Urothelium cell line (cell line): ENCODE results near the gene GTPBP6.
A peak's percentile ranks its signal among the peaks of the same experiment; 100 is the strongest.
"Not testable (repeated sequence)": the region's sequence is repeated elsewhere in the genome, so short reads cannot be mapped to it uniquely, and the experiment has no call there.

Experiments
- DNase-seq: peaks from one replicate; pipeline ENCODE4 v3.0.0; 2011; ENCODE audit warnings: low spot score, mixed read lengths
- FAIRE-seq: peaks from 2 replicates; lab custom pipeline; 2011; peaks lifted over from hg19 to GRCh38; lab: Jason Lieb, UNC

Gene GTPBP6

DNA sequence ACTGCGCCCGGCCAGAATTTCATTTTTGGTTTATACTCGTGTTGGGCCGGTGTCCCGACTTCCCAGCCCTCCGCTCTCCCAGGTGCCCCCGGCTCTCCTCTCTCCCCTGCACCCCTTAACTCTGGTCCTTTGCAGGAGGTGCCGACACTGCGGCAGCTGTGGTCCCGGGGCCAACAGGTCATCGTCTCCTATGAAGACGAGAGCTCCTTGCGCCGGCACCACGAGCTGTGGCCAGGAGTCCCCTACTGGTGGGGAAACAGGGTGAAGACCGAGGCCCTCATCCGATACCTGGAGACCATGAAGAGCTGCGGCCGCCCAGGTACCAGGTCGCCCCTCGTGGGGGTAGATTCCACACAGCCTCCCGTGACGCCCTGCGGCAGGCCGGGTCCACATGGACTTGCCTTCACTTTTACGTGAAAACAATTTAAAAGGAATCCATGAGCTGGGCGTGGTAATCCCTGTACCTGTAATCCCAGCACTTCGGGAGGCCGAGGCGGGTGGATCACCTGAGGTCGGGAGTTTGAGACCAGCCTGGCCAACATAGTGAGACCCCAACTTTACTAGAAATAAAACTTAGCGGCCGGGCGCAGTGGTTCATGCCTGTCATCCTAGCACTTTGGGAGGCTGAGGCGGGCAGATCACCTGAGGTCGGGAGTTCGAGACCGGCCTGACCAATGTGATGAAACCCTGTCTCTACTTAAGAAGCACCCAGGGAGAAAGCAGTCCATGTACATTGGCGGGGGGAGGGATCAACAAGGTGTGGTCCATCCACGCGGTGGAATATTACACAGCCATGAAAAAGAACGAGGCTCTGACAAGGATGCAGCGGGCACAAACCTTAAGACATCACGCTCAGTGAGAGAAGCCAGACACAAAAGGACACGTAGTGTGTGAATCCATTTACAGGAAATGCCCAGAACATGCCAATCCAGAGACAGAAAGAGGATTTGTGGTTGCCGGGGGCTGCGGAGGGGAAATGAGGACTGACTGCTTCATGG lies 25.4 kb downstream of the GTPBP6 start:
- DNase-seq (no peak), FAIRE-seq (no peak)

DNA sequence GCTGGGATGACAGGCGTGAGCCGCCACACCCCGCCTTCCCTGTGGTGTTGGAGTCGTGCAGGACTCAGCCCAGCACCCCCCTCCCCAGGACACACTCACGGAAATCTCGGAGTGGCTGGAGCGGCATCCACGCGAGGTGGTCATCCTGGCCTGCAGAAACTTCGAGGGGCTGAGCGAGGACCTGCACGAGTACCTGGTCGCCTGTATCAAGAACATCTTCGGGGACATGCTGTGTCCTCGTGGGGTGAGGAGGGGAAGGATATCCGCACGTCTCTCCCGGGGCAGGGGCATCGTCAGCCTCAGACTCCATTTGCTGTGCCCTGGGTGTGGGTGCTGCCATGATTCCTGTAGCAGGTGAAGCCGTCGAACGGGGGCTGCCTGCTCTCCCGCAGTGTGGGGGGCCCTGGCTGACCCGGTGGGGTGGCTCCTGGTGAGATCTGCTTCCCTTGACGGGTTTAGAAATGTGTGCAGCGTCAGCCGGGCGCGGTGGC lies 27.1 kb downstream of the GTPBP6 start:
- FAIRE-seq (no peak), DNase-seq (no peak)

DNA sequence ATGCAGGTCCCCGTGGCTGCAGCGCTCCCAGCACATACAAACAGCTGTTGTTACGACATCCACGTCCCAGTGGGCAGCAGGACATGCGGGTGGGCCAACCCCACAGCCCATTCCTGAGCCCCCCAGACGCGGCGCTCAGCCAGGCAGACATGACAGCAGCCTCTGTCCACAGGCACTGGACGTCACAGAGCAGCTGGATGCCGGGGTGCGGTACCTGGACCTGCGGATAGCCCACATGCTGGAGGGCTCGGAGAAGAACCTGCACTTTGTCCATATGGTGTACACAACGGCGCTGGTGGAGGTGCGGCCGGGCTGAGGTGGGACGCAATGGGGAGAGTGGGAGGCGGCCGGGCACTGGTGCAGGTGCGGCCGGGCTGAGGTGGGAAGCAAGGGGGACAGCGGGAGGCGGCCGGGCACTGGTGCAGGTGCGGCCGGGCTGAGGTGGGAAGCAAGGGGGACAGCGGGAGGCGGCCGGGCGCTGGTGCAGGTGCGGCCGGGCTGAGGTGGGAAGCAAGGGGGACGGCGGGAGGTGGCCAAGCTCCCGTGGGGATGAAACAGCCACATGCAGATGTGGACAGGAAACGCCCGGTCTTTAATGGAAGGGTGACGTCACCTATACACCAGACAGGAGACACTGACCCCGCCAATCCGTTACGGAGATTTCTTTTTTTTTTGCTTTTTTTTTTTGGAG lies 28.0 kb downstream of the GTPBP6 start:
- DNase-seq (no peak), FAIRE-seq (no peak)

DNA sequence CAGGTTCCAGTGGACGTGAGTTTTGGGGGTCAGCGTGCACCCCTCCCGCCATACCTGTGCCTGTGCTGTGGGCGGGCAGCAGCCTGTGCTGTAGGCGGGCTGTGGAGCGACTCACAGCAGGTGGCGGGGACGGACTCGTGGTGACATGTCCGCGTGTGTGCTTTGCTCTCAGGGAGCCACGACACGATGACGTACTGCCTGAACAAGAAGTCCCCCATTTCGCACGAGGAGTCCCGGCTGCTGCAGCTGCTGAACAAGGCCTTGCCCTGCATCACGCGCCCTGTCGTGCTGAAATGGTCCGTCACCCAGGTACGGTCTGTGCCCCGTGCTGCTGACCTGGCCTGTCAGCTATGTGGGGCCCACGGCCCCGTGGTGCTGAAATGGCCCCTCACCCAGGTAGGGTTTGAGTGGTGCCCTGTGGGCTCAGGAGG lies 30.0 kb downstream of the GTPBP6 start:
- FAIRE-seq (no peak), DNase-seq (no peak)

DNA sequence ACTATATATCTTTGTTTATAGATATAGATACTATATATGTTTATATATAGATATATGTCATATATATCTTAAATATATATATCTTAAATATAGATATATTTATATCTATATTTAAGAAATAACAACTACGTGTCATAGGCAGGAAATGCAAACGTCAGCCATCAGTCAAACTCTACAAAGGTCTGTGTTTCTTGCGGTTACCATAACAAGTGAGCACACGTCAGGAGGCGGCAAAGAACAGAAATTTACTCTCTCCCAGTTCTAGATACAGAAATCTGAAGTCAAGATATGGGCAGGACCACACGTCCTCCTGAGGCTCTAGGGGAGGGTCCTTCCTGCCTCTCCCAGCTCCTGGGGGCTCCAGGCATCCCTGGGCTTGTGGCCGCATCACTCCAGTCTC lies 30.9 kb downstream of the GTPBP6 start:
- FAIRE-seq = no peak
- no peak for DNase-seq

DNA sequence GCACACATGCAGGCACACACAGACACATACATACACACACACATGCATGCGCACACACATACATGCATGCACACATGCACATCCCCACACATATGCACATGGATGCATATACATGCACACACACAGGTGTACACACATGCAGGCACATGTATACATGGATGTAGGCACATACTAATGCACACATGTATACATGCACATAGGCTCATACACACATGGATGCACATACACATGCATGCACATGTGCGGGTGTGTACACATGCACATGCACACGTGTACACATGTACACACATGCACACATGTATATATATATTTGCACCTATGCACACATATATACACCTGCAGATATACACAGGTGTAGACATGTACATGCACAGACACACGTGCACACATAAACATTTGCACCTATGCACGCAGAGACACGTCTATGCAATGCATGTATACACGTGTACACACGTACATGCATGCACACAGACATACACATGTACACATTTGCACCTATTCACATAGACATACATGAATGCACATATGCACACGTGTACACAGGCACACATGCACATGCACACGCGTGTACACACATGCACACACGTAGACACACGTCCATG lies 33.4 kb downstream of the GTPBP6 start:
- DNase-seq = no peak

DNA sequence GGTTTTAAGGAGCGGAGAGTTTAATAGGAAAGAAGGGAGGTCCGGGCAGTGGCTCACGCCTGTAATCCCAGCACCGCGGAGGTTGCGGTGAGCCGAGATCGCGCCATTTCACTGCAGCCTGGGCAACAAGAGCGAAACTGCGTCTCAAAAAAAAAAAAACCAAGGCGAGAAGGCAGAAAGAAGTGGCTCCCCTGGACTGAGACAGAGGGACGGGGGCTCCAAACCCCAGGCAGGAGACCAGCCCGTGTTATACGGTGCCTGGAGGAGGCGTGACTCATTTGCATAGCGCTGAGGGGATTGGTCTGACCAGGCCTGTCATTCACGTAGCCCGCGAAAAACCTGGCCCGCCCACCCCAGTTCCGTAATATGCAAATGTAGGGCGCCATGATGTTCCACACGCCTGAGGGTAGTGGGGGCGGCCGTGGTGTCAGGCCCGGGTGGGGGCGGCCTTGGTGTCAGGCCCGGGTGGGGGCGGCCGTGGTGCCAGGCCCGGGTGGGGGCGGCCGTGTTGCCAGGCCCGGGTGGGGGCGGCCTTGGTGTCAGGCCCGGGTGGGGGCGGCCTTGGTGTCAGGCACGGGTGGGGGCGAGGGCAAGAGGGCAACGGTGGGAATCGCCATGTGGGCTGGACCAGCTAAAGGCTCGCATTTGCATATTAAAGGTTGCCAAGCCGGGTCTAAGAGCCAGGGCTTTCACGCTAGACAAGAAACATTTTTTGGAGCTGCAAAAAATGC lies 35.3 kb downstream of the GTPBP6 start:
- DNase-seq = peak; percentile 79
- FAIRE-seq = no peak

More for the DNA sequence above, 33.4 kb downstream of the GTPBP6 start:
- FAIRE-seq = no peak

DNA sequence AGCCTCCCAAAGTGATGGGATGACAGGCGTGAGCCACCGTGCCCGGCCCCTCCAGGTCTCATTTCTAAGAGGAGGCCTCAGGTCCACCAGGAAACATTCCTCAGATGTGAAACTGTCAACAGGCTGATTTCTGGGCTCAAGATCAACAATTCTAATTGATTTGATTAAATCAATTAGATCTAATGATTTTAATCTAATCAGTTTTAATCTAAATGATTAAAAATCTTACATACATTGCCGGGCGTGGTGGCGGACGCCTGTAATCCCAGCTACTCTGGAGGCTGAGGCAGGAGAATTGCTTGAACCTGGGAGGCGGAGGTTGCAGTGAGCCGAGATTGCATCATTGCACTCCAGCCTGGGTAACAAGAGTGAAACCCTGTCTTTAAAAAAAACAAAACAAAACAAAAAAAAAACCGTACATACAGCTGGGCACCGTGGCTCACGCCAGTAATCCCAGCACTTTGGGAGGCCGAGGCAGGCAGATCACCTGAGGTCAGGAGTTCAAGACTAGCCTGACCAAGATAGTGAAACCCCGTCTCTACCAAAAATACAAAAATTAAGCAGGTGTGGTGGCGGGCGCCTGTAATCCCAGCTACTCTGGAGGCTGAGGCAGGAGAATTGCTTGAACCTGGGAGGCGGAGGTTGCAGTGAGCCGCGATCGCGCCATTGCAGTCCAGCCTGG lies 36.5 kb downstream of the GTPBP6 start:
- FAIRE-seq = not testable (repeated sequence)

DNA sequence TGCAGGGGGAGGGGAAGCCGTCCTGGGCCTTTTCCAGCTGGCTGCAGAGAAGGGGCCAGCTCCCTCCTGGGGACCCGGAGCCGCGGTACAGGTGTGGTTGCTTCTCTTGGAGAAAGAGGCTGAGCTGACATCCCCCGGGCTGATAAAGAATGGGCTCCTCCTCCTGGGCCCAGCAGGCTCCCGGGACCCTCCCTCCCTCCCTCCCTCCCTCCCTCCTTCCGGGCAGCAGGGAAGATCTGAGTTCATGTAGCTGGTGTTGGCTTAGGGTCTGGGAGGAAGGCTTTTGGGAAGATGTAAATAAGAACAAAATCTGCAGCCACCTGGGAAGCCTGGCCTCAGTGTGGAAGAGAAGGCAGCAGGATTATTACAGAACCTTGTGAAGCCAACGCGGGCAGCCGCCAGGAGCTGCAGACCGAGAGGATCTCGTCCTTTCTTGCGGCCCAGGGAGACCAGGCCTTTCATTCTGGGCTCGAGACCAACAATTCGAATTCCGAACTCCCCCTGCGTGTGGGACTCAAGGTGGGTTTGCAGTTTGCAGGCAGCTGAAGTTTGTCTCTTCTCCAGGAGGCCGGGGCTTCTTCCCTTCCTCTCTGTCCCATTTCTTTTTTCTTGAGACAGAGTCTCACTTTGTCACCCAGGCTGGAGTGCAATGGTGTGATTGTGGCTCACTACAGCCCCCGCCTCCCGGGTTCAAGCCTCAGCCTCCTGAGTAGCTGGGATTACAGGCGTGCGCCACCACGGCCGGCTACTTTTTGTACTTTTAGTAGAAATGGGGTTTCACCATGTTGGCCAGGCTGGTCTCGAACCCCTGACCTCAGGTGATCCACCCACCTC lies 37.2 kb downstream of the GTPBP6 start, which contains the start of gene PLCXD1:
Gene PLCXD1 (plus strand): TSS at position 216 of the 834 bp plus-strand sequence. CDS start 2,807 bp downstream, outside the sequence.
- FAIRE-seq = no peak

More for the DNA sequence above, 36.5 kb downstream of the GTPBP6 start:
- DNase-seq = not testable (repeated sequence)

DNA sequence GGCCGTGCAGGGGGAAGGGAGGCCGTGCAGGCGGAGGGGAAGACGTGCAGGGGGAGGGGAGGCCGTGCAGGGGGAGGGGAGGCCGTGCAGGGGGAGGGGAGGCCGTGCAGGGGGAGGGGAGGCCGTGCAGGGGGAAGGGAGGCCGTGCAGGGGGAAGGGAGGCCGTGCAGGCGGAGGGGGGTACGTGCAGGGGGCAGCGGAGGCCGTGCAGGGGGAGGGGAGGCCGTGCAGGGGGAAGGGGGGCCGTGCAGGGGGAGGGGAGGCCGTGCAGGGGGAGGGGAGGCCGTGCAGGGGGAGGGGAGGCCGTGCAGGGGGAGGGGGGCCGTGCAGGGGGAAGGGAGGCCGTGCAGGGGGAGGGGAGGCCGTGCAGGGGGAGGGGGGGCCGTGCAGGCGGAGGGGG lies 37.9 kb downstream of the GTPBP6 start:
- DNase-seq, FAIRE-seq: not testable (repeated sequence)

More for the DNA sequence above, 37.2 kb downstream of the GTPBP6 start, which contains the start of gene PLCXD1:
- DNase-seq = peak; percentile 74

DNA sequence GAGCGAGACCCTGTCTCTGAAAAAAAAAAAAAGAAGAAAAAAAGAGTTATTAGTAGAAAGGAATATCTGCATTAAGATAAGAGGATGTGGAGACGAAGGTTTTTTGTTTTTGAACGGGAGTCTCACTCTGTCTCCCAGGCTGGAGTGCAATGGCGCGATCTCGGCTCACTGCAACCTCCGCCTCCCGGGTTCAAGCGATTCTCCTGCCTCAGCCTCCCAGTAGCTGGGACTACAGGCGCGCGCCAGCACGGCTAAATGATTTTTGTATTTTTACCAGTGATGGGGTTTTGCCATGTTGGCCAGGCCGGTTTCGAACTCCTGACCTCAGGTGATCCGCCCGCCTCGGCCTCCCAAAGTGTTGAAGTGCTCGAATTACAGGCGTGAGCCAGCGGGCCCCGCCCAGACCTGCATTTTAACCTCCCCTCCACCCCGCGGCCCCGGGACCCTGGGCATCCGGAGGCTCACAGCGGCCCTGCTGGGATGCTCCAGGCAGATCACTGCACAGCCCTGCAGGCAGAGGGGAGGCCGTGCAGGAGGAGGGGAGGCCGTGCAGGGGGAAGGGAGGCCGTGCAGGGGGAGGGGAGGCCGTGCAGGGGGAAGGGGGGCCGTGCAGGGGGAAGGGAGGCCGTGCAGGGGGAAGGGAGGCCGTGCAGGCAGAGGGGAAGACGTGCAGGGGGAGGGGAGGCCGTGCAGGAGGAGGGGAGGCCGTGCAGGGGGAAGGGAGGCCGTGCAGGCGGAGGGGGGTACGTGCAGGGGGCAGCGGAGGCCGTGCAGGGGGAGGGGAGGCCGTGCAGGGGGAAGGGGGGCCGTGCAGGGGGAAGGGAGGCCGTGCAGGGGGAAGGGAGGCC lies 38.6 kb downstream of the GTPBP6 start:
- peak; percentile 44 for DNase-seq
- not testable (repeated sequence) for FAIRE-seq

DNA sequence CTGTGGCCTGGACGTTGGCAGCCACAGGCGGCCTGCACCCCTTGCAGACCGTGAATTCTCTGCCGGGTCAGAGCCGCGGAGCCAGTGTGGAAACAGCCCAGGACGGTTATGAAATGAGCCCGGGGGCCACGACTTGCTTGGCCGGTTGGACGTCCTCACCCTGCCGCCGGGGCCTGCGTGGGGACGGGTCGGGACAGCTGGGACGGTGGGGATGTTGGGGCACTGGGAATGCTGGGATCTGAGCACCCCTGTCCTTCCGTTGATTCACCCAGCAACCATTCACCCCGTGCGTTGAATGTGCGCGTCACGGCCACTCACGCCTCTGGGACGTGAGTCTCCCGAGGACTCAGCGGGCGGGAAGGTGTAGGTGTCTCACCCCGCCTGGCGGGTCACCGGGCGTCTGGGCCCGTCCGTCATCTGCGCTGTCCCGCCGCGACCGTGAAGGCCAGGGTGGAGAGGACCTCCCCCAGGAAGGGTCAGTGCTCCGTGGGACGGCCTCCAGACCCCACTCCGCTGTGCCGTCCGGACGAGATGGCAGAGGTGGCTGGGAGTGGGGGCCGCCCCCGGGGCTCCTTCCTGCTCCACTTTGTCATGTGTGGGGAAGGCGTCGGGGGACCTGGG lies 41.9 kb downstream of the GTPBP6 start:
- DNase-seq = no peak
- no peak for FAIRE-seq

DNA sequence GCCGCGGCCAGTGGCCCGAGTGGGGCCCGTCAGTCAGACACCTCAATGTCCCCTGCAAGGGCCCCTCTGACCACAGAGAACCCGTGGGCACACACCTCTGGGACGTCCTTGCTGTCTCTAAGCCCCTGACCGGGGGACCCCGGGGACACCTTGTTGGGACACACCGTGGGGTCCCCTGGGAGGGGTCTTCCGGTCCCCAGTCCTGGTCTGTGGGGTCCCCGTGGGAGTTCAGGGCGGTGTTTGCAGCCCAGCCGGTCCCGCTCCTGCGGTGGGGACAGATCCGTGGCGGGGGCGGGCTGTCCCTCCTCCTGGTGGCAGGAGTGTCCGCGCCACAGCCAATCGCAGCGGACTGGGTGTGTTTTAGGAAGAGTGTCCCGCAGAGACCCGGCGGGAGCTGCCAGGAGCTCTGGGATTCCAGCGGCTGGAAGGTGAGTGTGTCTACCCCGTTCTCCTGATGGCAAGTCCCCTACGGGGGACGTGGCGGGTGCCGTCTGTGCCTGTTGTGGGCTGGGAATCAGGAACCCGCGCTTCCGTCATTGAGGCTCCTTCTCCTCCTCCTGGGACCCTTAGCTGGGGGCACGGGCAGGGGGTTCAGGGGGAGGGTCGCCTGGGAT lies 42.5 kb downstream of the GTPBP6 start:
- no peak for DNase-seq

DNA sequence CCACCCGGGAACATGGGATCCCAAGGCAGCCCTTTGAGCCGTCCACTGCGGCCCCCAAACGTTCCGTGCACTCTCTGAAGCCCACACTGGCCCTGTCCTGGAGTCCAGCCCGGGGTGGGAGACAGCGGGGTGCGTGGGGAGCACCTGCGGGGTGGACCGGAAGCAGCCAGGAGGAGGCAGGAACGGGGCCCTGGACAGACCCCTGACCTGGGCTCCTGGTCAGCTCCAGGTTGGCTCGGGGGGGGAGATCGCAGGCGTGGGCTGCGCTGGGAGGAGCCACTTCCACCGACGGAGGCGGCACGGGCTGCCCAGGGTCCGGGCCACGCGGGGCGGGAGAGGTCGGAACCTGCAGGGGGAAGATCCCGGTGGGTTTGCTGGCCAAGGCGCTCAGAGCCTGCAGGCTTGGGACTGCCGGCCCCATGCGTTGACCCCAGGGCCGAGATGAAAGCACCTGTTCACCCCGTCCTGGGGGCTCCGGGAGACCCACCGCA lies 43.1 kb downstream of the GTPBP6 start:
- no peak for FAIRE-seq
- no peak for DNase-seq

More for the DNA sequence above, 42.5 kb downstream of the GTPBP6 start:
- no peak for FAIRE-seq

DNA sequence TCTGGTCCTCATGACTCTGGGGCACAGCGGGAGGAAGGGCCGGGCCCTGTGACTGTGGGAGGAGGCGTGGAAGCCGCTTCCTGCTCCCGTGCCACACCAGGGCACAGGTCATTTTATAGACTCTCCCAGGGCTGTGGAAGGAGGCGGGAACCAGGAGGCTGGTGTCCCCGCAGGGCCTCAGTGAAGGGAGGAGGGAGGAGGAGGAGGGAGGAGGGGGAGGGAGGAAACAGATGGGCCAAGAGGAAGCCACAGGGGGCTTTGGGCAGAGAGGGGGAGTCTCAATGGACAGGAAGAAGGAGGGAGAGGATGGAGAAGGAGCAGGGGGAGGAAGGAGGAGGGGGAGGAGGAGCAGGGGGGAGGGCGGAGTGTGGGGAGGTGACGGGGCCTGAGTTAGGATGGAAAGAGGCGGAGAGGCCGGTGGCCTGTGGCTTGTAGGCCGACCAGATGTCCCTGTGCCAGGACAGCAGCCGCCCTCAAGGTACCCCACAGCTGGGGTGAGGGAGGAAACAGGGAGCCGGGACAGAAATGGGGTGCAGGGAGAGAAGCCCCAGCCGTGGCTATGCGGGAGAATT lies 43.6 kb downstream of the GTPBP6 start:
- DNase-seq = no peak

DNA sequence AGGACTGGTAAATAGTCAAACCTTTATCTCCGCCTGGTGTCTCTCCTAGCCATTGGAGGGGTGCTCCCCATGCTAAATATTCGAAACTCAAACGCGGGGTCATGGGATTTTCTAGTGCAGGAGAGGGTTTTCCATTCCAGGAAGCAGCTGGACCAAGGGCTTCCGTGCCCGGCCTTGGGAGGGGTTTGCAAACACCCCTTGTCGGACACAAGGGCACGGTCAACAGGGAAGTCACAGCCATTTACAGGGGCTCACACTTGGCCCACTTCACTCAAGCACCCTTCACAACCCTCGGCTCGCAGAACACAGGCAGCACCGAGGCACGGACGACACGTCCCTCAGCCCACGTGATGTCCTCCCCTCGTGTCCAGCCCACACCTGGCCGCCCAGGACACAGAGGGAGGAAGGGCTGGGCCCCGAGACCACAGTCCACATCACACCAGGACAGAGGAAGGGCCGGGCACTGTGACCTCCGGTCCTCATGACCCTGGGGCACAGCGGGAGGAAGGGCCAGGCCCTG lies 47.7 kb downstream of the GTPBP6 start:
- DNase-seq (no peak), FAIRE-seq (no peak)

More for the DNA sequence above, 43.6 kb downstream of the GTPBP6 start:
- FAIRE-seq = no peak
